IPS DF 19.7 (cell line): ENCODE measurements around the gene CHMP2B.
A peak's percentile ranks its signal among the peaks of the same experiment; 100 is the strongest.

ENCODE experiments used
- DNase-seq: peaks from one replicate; pipeline ENCODE4 v3.0.0-alpha.2; 2013; ENCODE audit warnings: low read depth, low spot score

Gene CHMP2B

DNA sequence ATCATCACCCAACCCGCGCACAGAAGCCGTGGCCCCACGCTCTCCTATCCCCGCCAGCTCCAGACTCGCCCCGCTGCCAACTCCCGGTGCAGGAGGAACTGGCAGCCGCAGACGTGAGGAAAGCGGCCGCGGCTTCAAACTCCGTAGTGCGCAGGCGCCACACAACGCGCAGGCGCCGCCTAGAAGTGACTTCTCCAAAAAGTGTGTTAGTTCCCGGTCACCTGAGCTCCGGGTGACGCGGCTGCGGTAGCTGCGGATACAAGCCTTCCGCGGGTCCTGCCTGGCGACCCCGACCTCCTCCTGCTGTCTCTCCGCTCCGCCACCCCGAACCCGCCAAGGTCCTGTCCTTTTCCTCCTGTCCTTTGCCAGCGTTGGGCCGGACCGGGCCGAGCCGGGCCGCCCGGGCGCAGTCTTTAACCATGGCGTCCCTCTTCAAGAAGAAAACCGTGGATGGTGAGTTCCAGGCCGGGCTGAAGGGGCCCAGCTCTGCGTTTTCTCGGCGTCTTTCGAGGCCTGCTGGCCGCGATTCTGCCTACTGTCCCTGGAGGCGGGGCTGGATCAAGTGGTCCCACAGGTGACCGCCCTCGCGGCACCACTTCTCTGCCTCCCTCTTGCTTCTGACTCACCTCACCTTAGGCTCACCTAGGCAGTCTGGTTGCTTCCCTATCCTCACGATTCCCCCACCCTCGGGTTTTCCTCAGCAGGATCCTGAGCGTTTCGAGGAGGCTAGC lies at the start of gene CHMP2B:
Gene CHMP2B, plus strand, starts transcription at position 206 of the 731 bp plus-strand sequence. Its CDS starts 214 bp downstream, at position 420.
- peak; percentile 59 for DNase-seq

DNA sequence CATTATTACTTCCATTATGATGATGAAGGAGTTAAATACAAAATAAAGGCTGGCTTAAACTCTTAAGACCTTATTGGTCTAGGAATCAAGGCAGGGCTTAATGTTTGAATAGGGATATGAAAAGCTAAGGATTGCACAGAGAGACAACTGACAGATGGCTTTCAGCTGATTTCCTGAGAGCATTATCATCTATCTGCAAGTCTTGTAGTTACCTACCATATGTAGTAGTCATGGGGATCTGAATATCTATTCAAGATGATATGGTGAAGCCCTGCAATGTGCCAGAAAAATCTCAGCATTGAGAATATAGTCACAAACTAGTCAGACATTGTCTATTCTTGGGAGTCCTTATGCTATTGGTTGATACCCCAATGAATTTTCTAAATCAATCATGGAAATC lies 47.5 kb upstream of the CHMP2B start:
- no peak for DNase-seq

DNA sequence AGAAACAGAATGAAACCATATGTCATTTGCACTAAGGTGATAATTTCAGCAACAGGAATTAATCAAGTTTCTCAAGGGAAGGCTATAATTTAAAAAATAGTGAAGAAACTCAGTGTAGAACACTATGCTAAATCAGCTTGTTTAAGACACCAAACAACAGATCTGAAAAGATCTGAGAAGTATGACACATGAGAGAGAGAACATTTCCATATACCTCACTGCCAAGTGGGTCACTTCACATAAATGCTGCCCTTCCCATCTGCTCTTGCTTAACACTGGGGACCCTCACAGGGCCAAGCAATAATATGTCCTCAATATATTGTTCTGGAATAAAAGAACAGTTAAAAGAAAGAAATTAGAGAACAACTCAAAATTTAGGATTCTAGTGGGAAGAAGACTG lies 45.6 kb upstream of the CHMP2B start:
- DNase-seq = no peak

DNA sequence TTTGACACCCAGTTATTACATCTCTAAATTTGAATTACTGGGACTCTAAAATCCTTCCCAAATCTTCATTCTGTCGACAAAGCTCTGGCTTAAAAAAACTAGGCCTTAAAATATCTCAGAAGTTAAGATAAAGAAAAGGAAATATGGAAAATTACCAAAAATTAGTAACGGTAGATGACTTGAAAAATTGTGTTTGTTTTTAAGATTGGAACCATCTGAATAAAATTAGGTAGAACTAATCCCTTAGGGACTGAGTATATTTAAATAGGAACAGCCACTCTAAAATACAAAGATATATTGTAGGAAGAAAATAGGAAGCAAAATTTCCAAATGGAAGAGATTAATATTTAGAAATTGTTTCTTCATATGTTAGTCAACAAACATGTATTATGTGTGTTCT lies 45.1 kb upstream of the CHMP2B start:
- no peak for DNase-seq

- no peak for DNase-seq
Measured at GRCh38 chr3:87186608-87187159, 40.4 kb upstream of the CHMP2B start.

DNA sequence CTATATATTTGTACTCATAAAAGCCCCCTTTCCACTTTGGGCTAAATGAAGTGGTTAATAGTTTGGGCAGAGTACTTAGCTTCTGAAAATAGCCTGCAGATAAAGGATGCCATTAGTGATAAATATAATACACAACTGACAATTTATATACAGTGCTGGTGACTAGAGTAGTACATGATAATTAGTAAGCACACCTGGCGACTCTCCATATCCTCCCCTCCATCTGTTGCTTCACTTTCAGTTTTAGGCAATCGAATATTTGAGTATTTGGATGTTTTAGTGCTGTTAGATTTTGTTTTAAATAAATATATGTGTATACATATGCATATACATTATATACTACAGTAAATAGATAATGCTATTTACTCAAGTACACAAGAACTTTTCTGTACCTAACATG lies 35.9 kb upstream of the CHMP2B start:
- DNase-seq = no peak

DNA sequence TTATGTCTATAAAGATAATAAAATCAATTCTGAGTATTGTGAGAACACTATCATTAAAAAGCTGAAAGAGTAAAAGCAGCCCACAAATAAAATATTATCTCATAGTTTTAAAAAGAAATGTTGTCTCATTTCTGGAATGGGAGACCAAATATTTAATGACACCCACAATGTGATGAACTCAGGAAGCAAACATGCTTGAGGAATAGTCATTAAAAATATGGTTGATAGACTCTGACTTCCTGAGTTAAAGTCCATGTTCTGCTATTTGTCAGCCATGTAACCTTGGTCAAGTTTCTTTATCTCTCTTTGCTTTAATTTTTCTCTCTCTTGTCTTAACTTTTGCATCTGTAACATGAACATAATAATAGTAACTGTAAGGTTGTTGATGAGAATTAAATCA lies 35.5 kb upstream of the CHMP2B start:
- DNase-seq = no peak

DNA sequence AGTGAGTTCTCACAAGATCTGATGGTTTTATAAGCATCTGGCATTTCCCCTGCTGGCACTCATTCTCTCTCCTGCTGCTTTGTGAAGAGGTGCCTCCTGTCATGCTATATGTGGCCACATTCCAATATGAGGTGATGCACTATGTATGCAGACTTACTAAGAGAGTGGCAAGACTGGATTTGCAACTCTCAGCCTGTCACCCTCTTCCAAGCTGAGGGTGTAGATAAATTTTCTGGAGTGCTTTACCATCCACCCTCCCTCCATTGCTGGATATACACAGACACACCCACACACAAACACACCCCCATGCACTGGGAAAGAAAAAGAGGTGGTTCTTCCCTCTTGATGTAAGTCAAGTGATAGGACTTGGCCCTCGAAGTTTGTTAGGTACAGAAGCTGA lies 30.2 kb upstream of the CHMP2B start:
- DNase-seq = no peak

DNA sequence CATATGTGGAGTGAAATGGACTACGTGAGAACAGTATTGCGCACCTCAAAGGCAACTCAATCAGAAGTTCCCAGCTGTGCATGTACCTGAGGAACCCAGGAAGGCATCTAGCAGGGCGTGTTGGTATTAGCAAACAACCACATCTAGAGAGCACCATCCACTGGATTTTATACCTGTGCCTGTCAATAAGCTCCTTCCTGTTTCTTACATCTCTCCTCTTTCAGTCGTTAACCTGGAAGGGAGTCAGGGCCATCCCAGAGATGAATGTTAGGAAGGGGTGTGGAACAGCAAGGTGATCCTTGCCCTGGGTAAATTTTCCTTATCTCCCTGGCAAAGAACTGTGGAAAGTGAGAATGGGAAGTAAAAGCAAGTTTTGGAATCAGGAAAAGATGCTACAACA lies 29.6 kb upstream of the CHMP2B start:
- DNase-seq = no peak

- DNase-seq = no peak
Measured at GRCh38 chr3:87198774-87199173, 28.3 kb upstream of the CHMP2B start.

DNA sequence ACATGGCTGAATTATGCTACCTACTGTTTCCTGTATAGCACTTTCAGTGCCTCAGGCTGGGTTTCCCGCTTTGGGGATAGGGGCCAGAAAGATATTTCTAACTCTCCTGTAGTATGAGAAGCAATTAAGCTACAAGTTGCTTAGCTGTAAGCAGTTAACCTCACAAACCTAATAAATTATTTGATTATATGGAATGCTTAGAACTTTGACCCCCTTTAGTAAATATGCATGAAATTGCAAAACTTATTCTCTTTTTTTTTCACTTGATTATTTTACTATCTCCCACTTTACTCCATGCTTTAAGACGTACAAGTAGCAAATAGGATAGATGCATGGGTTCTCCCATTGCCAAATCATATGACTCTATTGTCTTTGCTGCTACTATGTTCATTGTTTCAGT lies 27.5 kb upstream of the CHMP2B start:
- DNase-seq = no peak

- DNase-seq = no peak
Measured at GRCh38 chr3:87200060-87200647, 27.0 kb upstream of the CHMP2B start.

DNA sequence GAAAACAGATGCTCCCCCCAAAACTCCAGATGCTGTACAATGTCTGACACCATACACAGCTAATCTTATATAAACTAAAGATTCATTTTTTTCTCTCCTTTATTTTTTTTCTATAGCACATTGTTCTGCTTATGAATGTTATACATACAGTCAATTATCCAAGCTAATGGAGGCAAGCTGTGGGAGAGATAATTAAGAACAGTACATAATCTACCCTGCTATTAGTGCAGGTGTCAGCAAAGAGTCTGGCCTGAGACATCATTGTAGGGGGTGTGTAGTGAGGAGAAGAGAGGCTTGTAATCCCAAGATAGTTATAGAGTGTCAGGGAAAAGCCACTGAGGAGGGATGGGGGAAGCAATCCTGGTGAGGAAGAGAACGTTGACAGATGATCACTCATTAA lies 25.4 kb upstream of the CHMP2B start:
- DNase-seq = no peak

DNA sequence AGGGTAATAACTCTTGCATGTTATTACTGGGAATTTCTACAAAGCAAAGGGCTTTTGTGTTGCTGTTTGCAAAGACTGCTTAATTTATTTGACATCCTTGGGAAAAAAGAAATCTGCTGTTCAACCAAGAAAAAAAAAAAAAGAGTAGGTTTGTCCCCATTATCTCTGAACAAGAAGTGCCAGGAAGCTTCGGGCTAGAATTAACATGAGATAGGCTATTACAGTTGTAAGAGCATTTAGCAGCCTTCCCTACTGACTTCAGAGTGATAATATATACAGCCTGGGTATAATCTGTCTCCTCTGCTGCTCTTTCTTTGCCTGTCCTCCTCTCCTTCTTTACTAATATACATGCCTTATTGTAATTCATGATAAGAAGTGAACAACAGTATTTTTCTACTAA lies 23.3 kb upstream of the CHMP2B start:
- DNase-seq = no peak

DNA sequence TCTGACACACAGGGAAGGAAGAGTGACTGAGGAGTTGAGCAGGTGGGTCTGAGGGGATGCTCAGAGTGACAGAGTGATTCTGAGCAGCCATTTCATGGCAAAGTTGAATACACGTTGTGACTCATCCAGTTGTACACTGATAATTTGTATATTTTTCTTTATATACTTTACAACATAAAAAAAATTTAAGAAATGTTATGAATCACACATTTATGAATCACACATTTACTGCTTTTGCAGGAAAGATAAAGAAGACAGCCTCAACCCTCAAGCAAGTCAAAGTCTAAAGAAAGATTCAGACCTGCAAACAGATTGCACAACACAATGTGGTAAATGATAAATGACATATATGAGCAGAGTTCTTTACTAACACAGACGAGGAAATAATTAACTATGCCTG lies 21.0 kb upstream of the CHMP2B start:
- DNase-seq = no peak

GRCh38 chr3:87206635-87207034 lies 20.5 kb upstream of the CHMP2B start:
- no peak for DNase-seq

GRCh38 chr3:87207460-87207859 lies 19.6 kb upstream of the CHMP2B start:
- DNase-seq = no peak

DNA sequence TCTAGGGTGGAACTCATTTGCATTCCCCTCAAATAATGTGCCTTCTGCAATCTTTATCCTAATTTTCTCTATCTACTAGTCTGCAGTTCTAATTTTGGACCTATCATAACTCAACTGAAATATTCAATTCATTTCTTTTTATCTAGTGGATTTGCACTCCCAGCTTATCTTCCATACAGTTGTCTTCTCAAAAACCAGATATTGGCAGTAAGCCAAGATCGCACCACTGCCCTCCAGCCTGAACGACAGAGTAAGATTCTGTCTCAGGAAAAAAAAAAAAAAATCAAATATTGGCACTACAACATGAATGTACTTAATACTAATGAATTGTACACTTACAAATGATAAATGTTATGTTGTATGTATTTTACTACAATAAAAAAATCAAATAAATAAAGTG lies 18.0 kb upstream of the CHMP2B start:
- DNase-seq = no peak

DNA sequence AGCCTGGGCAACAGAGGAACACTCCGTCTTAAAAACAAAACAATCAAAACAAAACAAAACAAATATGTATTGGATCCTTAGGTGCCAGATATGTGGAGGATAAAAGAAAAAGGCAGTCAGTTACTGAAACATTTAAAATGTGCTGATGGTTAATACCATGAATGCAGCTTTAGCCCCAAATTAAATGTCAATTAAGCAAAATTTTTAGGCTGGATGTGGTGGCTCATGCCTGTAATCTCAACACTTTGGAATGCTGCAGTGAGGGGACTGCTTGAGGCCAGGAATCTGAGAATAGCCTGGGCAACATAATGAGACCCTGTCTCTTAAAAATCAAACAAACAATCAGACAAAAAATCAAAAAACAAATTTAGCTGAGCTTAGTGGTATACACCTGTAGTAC lies 8.5 kb upstream of the CHMP2B start:
- no peak for DNase-seq

DNA sequence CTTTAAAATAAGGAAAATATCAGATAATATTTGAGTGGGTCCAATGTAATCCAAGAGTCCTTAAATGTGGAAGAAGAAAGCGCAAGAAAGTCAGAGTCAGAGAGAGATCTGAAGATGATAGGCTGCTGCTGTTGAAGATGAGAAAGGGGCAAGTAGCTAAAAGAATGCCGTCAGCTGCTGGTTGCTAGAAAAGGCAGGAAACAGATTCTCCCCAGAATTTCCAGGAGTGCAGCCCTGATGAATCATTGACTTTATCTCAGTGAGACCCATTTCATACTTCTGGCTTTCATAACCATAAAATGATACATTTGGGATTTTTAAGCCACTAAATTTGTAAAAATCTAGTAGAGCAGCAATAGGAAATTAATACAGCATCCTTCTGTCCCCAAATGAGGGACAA lies 7.5 kb upstream of the CHMP2B start:
- no peak for DNase-seq

DNA sequence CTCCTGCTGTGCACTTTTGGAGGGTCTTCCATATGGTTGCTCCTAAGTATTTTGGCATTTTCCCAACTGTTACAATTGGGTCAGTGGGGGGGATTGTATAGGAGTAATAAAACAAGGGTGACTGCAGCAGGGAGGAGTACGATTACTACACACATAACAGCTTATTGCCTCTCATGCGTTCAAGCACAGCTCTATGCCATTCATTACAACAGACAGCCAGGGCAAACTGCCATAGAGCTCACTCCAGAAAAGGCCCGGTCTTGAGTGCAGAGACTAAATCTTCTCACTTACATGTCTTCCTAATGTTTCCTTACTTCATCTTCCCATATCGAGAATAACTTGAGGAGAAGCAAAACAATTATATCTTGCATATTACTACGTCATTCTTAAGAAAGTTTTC lies 1.4 kb upstream of the CHMP2B start:
- no peak for DNase-seq

- DNase-seq = no peak
Measured at GRCh38 chr3:87227835-87228144, 681 bp downstream of the CHMP2B start.

GRCh38 chr3:87228316-87228715 lies 1.2 kb downstream of the CHMP2B start:
- DNase-seq = no peak

GRCh38 chr3:87229113-87229512 lies 2.0 kb downstream of the CHMP2B start:
- DNase-seq = no peak
